Testis (tissue), 2 donors: Measurements from ENCODE around the gene MOXD1.

Source experiments
- POLR2A ChIP-seq: fragments of 450-650 bp; IDR thresholded peaks from one replicate; pipeline ENCODE4 v1.6.1; 2017; ENCODE audit warnings: antibody characterized with exemption, mild to moderate bottlenecking, moderate library complexity
- TF ChIP-seq, protein P1 (sequence below), 3 experiments: fragments of 450-650 bp in 2 of 3; fragments of 200-600 bp in 1 of 3; sonication (generic) in 1 of 3; IDR thresholded peaks; one replicate each; pipeline ENCODE4 v1.5.1; 2016 to 2019; ENCODE audit warnings: antibody characterized with exemption in 3 of 3, mild to moderate bottlenecking in 2 of 3, moderate library complexity in 1 of 3

DNA sequence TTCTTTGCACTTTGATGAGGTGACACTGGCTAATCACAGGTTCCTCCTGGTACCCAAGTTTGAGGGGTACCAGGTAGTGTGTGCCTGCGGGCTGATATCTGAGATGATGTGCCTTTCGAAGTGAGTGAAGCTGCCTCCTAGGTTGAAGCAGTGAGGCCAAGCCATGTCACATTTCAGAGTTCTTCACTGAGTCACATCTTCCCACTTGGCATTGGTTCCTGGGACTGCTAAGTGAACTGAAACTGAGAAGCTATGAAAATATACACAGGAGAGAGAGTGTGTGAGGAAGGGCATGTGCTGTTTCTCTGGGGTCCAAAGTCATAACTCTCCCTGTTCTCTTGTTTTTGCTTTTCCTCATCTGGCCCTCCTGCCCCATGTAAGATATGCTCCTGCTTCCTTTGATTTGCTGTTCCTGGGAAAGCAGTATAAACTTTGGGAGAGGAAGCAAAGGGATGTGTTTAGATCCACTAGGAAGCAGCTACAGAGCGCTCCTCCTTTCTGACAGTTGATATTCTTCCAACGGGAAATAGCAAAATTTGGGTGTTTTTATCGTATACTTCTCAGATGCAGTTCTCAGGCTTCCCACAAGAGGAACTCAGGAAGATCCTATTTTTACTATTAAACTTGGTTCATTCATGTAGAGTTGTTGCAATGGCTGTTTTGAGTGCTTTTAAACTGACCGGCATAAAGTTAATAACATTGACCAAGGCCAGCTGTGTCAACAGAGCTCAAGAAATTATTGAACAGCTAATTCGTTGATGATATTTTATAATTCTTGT lies 153.7 kb downstream of the MOXD1 start:
- TF ChIP-seq, protein P1, sequence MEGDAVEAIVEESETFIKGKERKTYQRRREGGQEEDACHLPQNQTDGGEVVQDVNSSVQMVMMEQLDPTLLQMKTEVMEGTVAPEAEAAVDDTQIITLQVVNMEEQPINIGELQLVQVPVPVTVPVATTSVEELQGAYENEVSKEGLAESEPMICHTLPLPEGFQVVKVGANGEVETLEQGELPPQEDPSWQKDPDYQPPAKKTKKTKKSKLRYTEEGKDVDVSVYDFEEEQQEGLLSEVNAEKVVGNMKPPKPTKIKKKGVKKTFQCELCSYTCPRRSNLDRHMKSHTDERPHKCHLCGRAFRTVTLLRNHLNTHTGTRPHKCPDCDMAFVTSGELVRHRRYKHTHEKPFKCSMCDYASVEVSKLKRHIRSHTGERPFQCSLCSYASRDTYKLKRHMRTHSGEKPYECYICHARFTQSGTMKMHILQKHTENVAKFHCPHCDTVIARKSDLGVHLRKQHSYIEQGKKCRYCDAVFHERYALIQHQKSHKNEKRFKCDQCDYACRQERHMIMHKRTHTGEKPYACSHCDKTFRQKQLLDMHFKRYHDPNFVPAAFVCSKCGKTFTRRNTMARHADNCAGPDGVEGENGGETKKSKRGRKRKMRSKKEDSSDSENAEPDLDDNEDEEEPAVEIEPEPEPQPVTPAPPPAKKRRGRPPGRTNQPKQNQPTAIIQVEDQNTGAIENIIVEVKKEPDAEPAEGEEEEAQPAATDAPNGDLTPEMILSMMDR (IDR thresholded peaks at IDR 0.05), result no peak
- TF ChIP-seq POLR2A, result no peak
